ENCODE data around the gene ASB6.

- no peak for TF ChIP-seq EZH2 (IDR thresholded peaks at IDR 0.05; ENCODE audit: insufficient read depth, poor library complexity, severe bottlenecking)
- TF ChIP-seq EZH2phosphoT487 (IDR thresholded peaks at IDR 0.05; ENCODE audit: insufficient read depth, low read depth) = no peak
Measured at GRCh38 chr9:129629251-129629820, 12.6 kb downstream of the ASB6 start.
